Upper lobe of left lung (tissue), 6 donors: ENCODE measurements around the gene NEO1. TPM values are rescaled to one million over a fixed set of nuclear protein-coding genes. Genes with fewer than 3 reads are reported as not detected.

ENCODE experiments used
- ATAC-seq, 2 donors: fragments of 200-7000 bp; cut with Tn5 transposase; one replicate each; pipeline ENCODE4 v1.9.1; 2022; ENCODE audit warnings: mild to moderate bottlenecking in 2 of 2, moderate library complexity in 2 of 2; ENCODE audit not compliant: low FRiP score in 2 of 2
- DNase-seq, 2 donors: peaks; one replicate each; pipeline ENCODE4 v3.0.0-alpha.2; 2019 to 2020
- H3K27ac ChIP-seq, 4 donors: fragments of 200-600 bp; sonication (generic); one replicate each; pipeline ENCODE4 v1.5.1; 2016 to 2019
- H3K27me3 ChIP-seq, 4 donors: fragments of 200-600 bp; sonication (generic); one replicate each; pipeline ENCODE4 v1.5.1; 2017 to 2019
- H3K36me3 ChIP-seq, 4 donors: fragments of 200-600 bp; sonication (generic); one replicate each; pipeline ENCODE4 v1.5.1; 2016 to 2019
- H3K4me1 ChIP-seq, 4 donors: fragments of 200-600 bp; sonication (generic); one replicate each; pipeline ENCODE4 v1.5.1; 2018 to 2019
- H3K4me3 ChIP-seq, 4 donors: fragments of 200-600 bp; sonication (generic); one replicate each; pipeline ENCODE4 v1.5.1; 2017 to 2019; ENCODE audit warnings: mild to moderate bottlenecking in 2 of 4, moderate library complexity in 1 of 4
- H3K9me3 ChIP-seq, 4 donors: fragments of 200-600 bp; sonication (generic); one replicate each; pipeline ENCODE4 v1.5.1; 2018 to 2019
- CTCF ChIP-seq, 6 experiments: fragments of 450-650 bp in 4 of 6; fragments of 200-600 bp in 2 of 6; sonication (generic) in 2 of 6; IDR thresholded peaks; one replicate each; pipeline ENCODE4 v1.5.1; 2016 to 2019; ENCODE audit warnings: antibody characterized with exemption in 6 of 6
- EP300 ChIP-seq, 4 donors: sonication (generic); formaldehyde crosslinking; IDR thresholded peaks; one replicate each; pipeline ENCODE4 v1.5.1; 2017; ENCODE audit warnings: antibody characterized with exemption in 4 of 4, control low read depth in 2 of 4
- POLR2A ChIP-seq, 4 donors: fragments of 450-650 bp; IDR thresholded peaks; one replicate each; pipeline ENCODE4 v1.5.1; 2016 to 2017; ENCODE audit warnings: antibody characterized with exemption in 4 of 4, mild to moderate bottlenecking in 2 of 4
- POLR2AphosphoS5 ChIP-seq, 2 donors: sonication (generic); formaldehyde crosslinking; IDR thresholded peaks; one replicate each; pipeline ENCODE4 v1.5.1; 2017; ENCODE audit warnings: antibody characterized with exemption in 2 of 2
- WGBS, 2 donors: methylation state at CpG; one replicate each; pipeline ENCODE4 v1.1.5; 2017 to 2018; 5-methylcytosine and 5-hydroxymethylcytosine counted together
- total RNA-seq, 6 donors: library from RNA; depleted of rRNA in 4 of 6; stranded (reverse); fragments of >200 nt in 4 of 6; gene quantifications; one replicate each; pipeline versions ENCODE4 v1.1.0 to v1.2.1, GENCODE V29; 2016 to 2021
- donor health status: DM: no; HTN: no; CAD: no; lungs with moderate emphysema.
- donor health status: DM: no; HTN: yes; CAD: no; lungs with severe emphysema.

The NEO1 gene
- total RNA-seq, 6 donors from 2014 or later: 14.7 to 37.5 (median 28.2) TPM

GRCh38 chr15:73317651-73318462 lies 265.6 kb downstream of the NEO1 start:
- no peak overlapping the region for H3K4me3 ChIP-seq
- ATAC-seq (no peak), DNase-seq (no peak)
- H3K9me3 ChIP-seq: no peaks in the 10 kb centered on the region
- no peaks in the 10 kb centered on the region for H3K4me1 ChIP-seq
- H3K27ac ChIP-seq: no peak overlapping the region
- H3K27me3 ChIP-seq: peaks cover 0 to 6% (median 0%) of the 10 kb centered on the region in 4 donors
- 77% methylated on average over 15 to 16 of the region's 16 CpGs for WGBS, 2 donors
- no peak for TF ChIP-seq POLR2A (IDR thresholded peaks at IDR 0.05)
- TF ChIP-seq CTCF (IDR thresholded peaks at IDR 0.05): no peak
- TF ChIP-seq POLR2AphosphoS5 (IDR thresholded peaks at IDR 0.05): no peak
- no peak for TF ChIP-seq EP300 (IDR thresholded peaks at IDR 0.05)
- no peaks in the 10 kb centered on the region for H3K36me3 ChIP-seq

GRCh38 chr15:73318463-73319351 lies 266.4 kb downstream of the NEO1 start:
- H3K4me3 ChIP-seq: no peak overlapping the region
- WGBS, 2 donors: 25 to 64% methylated on average over 4 to 38 of the region's 42 CpGs
- no peaks in the 10 kb centered on the region for H3K36me3 ChIP-seq
- H3K9me3 ChIP-seq: no peaks in the 10 kb centered on the region
- ATAC-seq (peak in 1 of 2 donors; percentile 17), DNase-seq (peak; percentile 16 to 66)
- no peak overlapping the region for H3K27ac ChIP-seq
- TF ChIP-seq POLR2A (IDR thresholded peaks at IDR 0.05) (no peak), EP300 (IDR thresholded peaks at IDR 0.05) (no peak), CTCF (IDR thresholded peaks at IDR 0.05) (no peak), POLR2AphosphoS5 (IDR thresholded peaks at IDR 0.05) (no peak)
- H3K4me1 ChIP-seq: no peaks in the 10 kb centered on the region
- H3K27me3 ChIP-seq: peaks cover 0 to 6% (median 0%) of the 10 kb centered on the region in 4 donors

DNA sequence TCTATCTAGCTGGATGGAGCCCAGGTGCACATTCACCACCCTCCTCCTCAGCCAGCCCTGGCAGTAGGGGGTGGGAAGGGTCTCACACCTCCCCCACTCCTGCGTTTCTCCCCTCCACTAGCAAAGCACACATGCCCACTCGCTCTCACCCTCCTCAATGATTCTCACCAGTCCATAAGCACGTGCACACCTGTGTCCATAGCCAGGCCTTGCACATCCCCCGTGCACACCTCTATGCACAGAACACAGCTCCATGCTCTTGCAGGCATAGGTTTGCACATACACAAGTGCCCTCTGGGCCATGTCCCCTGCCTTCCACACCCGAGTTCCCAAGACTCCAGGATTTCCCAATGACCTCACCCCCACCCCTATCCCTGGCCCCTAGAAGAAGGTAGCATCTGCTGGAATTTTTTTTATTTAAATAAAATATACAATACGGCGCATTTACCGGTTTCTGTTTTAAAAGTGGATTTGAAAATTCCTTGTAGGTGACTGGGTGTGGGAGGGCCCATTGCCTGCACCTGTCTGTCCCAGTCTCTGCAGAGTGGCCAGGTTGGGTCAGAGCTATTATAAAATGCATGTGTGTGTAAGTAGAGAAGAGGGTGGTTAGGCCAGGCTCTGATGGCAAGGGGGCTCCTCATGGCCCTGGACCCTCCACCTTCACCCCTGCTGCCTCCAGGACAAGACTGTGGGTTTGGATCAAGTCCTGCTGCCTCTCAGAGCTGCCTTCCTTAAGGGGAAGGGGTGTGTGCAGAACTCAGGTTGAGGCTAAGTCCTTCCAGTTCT lies 267.4 kb downstream of the NEO1 start:
- H3K27ac ChIP-seq: no peak overlapping the region
- H3K36me3 ChIP-seq: no peaks in the 10 kb centered on the region
- no peak for ATAC-seq
- H3K27me3 ChIP-seq: peaks cover 0 to 6% (median 0%) of the 10 kb centered on the region in 4 donors
- H3K9me3 ChIP-seq: no peaks in the 10 kb centered on the region
- no peak for DNase-seq
- H3K4me1 ChIP-seq: no peaks in the 10 kb centered on the region
- no peak overlapping the region for H3K4me3 ChIP-seq
- 64 to 75% methylated on average over 8 of the region's 8 CpGs for WGBS, 2 donors
- TF ChIP-seq CTCF (IDR thresholded peaks at IDR 0.05): no peak
- TF ChIP-seq POLR2AphosphoS5 (IDR thresholded peaks at IDR 0.05): no peak
- TF ChIP-seq EP300 (IDR thresholded peaks at IDR 0.05): no peak
- no peak for TF ChIP-seq POLR2A (IDR thresholded peaks at IDR 0.05)

- ATAC-seq (no peak), DNase-seq (no peak)
- peaks cover 0 to 6% (median 0%) of the 10 kb centered on the region in 4 donors for H3K27me3 ChIP-seq
- H3K27ac ChIP-seq: no peak overlapping the region
- H3K9me3 ChIP-seq: no peaks in the 10 kb centered on the region
- WGBS, 2 donors: 87 to 89% methylated on average over 3 of the region's 3 CpGs
- H3K4me1 ChIP-seq: no peaks in the 10 kb centered on the region
- H3K4me3 ChIP-seq: no peak overlapping the region
- TF ChIP-seq POLR2A (IDR thresholded peaks at IDR 0.05) (no peak), CTCF (IDR thresholded peaks at IDR 0.05) (no peak), POLR2AphosphoS5 (IDR thresholded peaks at IDR 0.05) (no peak)
- H3K36me3 ChIP-seq: no peaks in the 10 kb centered on the region
These were observed 268.4 kb downstream of the NEO1 start for GRCh38 chr15:73320619-73321180.
